H1 (cell line): ENCODE data around the gene CDC42SE1. TPM values are rescaled to one million over a fixed set of nuclear protein-coding genes. Genes with fewer than 3 reads are reported as not detected.

Source experiments
- polyA plus RNA-seq, 7 experiments: library from polyadenylated mRNA; depleted of rRNA in 3 of 7; stranded (reverse) in 5 of 7; unstranded in 2 of 7; fragments of >200 nt in 5 of 7; fragments of 200-250 nt in 2 of 7; gene quantifications; 1 replicate in 5 of 7; 2 replicates in 1 of 7; 4 replicates in 1 of 7; pipeline versions ENCODE4 v1.2.1 to v1.2.3, GENCODE V29; 2011 to 2013; ENCODE audit warnings: missing spikeins in 2 of 7, mixed read lengths in 2 of 7
- total RNA-seq: library from RNA; stranded (reverse); fragmentation: NEBNext Ultra II Directional; extraction: Animal tissue kit (Norgen Biotek cat#: 25700); gene quantifications from 2 replicates; pipeline ENCODE4 v1.2.1, GENCODE V29; 2021
- TF ChIP-seq, protein P1 (sequence below): fragments of 300-600 bp; sonication (generic); IDR thresholded peaks from 2 replicates; pipeline ENCODE4 v1.7.1; 2012; ENCODE audit warnings: low read length, moderate library complexity, mild to moderate bottlenecking, inconsistent platforms; ENCODE audit not compliant: insufficient replicate concordance

CDC42SE1 gene
- total and polyA plus RNA-seq, 2 of the 8 experiments (the other 6 are each of a cell fraction or from before 2014, with no cell fraction given) = 30.5 to 74.1 TPM

DNA sequence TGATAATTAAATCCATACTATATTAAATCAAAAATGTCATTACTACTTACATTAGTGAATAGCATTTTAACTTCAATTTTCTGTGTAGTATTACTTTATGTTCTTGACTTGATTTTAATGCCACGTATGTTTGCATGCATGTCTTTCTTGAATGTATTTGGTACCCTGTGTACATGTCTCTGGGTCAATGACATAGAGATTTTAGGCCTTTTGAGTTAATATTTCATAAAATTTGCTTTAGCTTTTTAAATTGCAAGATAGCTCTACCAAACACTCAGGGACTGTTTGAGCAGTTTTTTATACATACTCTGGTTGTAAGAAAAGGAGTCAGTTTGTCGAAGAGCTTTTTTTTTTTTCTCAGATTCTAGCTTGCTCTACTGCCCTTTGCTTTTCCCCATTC lies 2.3 kb upstream of the CDC42SE1 start (continued):
- TF ChIP-seq, protein P1, sequence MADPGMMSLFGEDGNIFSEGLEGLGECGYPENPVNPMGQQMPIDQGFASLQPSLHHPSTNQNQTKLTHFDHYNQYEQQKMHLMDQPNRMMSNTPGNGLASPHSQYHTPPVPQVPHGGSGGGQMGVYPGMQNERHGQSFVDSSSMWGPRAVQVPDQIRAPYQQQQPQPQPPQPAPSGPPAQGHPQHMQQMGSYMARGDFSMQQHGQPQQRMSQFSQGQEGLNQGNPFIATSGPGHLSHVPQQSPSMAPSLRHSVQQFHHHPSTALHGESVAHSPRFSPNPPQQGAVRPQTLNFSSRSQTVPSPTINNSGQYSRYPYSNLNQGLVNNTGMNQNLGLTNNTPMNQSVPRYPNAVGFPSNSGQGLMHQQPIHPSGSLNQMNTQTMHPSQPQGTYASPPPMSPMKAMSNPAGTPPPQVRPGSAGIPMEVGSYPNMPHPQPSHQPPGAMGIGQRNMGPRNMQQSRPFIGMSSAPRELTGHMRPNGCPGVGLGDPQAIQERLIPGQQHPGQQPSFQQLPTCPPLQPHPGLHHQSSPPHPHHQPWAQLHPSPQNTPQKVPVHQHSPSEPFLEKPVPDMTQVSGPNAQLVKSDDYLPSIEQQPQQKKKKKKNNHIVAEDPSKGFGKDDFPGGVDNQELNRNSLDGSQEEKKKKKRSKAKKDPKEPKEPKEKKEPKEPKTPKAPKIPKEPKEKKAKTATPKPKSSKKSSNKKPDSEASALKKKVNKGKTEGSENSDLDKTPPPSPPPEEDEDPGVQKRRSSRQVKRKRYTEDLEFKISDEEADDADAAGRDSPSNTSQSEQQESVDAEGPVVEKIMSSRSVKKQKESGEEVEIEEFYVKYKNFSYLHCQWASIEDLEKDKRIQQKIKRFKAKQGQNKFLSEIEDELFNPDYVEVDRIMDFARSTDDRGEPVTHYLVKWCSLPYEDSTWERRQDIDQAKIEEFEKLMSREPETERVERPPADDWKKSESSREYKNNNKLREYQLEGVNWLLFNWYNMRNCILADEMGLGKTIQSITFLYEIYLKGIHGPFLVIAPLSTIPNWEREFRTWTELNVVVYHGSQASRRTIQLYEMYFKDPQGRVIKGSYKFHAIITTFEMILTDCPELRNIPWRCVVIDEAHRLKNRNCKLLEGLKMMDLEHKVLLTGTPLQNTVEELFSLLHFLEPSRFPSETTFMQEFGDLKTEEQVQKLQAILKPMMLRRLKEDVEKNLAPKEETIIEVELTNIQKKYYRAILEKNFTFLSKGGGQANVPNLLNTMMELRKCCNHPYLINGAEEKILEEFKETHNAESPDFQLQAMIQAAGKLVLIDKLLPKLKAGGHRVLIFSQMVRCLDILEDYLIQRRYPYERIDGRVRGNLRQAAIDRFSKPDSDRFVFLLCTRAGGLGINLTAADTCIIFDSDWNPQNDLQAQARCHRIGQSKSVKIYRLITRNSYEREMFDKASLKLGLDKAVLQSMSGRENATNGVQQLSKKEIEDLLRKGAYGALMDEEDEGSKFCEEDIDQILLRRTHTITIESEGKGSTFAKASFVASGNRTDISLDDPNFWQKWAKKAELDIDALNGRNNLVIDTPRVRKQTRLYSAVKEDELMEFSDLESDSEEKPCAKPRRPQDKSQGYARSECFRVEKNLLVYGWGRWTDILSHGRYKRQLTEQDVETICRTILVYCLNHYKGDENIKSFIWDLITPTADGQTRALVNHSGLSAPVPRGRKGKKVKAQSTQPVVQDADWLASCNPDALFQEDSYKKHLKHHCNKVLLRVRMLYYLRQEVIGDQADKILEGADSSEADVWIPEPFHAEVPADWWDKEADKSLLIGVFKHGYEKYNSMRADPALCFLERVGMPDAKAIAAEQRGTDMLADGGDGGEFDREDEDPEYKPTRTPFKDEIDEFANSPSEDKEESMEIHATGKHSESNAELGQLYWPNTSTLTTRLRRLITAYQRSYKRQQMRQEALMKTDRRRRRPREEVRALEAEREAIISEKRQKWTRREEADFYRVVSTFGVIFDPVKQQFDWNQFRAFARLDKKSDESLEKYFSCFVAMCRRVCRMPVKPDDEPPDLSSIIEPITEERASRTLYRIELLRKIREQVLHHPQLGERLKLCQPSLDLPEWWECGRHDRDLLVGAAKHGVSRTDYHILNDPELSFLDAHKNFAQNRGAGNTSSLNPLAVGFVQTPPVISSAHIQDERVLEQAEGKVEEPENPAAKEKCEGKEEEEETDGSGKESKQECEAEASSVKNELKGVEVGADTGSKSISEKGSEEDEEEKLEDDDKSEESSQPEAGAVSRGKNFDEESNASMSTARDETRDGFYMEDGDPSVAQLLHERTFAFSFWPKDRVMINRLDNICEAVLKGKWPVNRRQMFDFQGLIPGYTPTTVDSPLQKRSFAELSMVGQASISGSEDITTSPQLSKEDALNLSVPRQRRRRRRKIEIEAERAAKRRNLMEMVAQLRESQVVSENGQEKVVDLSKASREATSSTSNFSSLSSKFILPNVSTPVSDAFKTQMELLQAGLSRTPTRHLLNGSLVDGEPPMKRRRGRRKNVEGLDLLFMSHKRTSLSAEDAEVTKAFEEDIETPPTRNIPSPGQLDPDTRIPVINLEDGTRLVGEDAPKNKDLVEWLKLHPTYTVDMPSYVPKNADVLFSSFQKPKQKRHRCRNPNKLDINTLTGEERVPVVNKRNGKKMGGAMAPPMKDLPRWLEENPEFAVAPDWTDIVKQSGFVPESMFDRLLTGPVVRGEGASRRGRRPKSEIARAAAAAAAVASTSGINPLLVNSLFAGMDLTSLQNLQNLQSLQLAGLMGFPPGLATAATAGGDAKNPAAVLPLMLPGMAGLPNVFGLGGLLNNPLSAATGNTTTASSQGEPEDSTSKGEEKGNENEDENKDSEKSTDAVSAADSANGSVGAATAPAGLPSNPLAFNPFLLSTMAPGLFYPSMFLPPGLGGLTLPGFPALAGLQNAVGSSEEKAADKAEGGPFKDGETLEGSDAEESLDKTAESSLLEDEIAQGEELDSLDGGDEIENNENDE = no peak
